GM23248 (cell line): ENCODE measurements around the gene ETS1. TPM values are rescaled to one million over a fixed set of nuclear protein-coding genes. Genes with fewer than 3 reads are reported as not detected.
A peak's percentile ranks its signal among the peaks of the same experiment; 100 is the strongest.

Source experiments
- DNase-seq: peaks from one replicate; pipeline ENCODE4 v3.0.0-alpha.2; 2015
- H2AFZ ChIP-seq: fragments of 200-600 bp; sonication (generic); 2 replicates; pipeline ENCODE4 v1.6.1; 2016; ENCODE audit warnings: antibody characterized with exemption
- H3F3A ChIP-seq: fragments of 200-600 bp; sonication (generic); 2 replicates; pipeline ENCODE4 v1.6.1; 2016; ENCODE audit warnings: mild to moderate bottlenecking, antibody characterized with exemption, mixed run types; ENCODE audit not compliant: insufficient read depth
- H3K27ac ChIP-seq: fragments of 200-600 bp; sonication (generic); 2 replicates; pipeline ENCODE4 v1.5.1; 2016; ENCODE audit warnings: mild to moderate bottlenecking
- H3K27me3 ChIP-seq: fragments of 200-600 bp; sonication (generic); replicated peaks from 2 replicates; pipeline ENCODE4 v1.6.1; 2016; ENCODE audit warnings: mild to moderate bottlenecking; ENCODE audit not compliant: insufficient read depth
- H3K36me3 ChIP-seq: fragments of 200-600 bp; sonication (generic); 2 replicates; pipeline ENCODE4 v1.6.1; 2016; ENCODE audit warnings: low read depth, mild to moderate bottlenecking
- H3K4me1 ChIP-seq: fragments of 200-600 bp; sonication (generic); 2 replicates; pipeline ENCODE4 v1.6.1; 2016; ENCODE audit warnings: mild to moderate bottlenecking; ENCODE audit not compliant: insufficient read depth
- H3K4me2 ChIP-seq: fragments of 200-600 bp; sonication (generic); one replicate; pipeline ENCODE4 v1.6.1; 2016; ENCODE audit warnings: mild to moderate bottlenecking; ENCODE audit not compliant: unreplicated experiment
- H3K4me3 ChIP-seq: fragments of 200-600 bp; sonication (generic); 2 replicates; pipeline ENCODE4 v1.5.1; 2016; ENCODE audit warnings: mild to moderate bottlenecking
- H3K79me2 ChIP-seq: fragments of 200-600 bp; sonication (generic); 2 replicates; pipeline ENCODE4 v1.6.1; 2016; ENCODE audit warnings: mild to moderate bottlenecking; ENCODE audit not compliant: insufficient read depth
- H3K9ac ChIP-seq: fragments of 200-600 bp; sonication (generic); 2 replicates; pipeline ENCODE4 v1.6.1; 2016; ENCODE audit warnings: mild to moderate bottlenecking
- H3K9me2 ChIP-seq: fragments of 200-600 bp; sonication (generic); 2 replicates; pipeline ENCODE4 v1.6.1; 2016; ENCODE audit warnings: mixed run types, mild to moderate bottlenecking, moderate library complexity; ENCODE audit not compliant: insufficient read depth
- H3K9me3 ChIP-seq: fragments of 200-600 bp; sonication (generic); one replicate; pipeline ENCODE4 v1.6.1; 2017; ENCODE audit warnings: low read depth
- H4K20me1 ChIP-seq: fragments of 200-600 bp; sonication (generic); 2 replicates; pipeline ENCODE4 v1.6.0; 2016; ENCODE audit not compliant: insufficient read depth
- EZH2 ChIP-seq: fragments of 200-600 bp; sonication (generic); IDR thresholded peaks from 2 replicates; pipeline ENCODE4 v1.6.1; 2018; ENCODE audit warnings: antibody characterized with exemption, mild to moderate bottlenecking; ENCODE audit not compliant: insufficient read depth, poor library complexity, severe bottlenecking
- EZH2phosphoT487 ChIP-seq: fragments of 200-600 bp; sonication (generic); IDR thresholded peaks from 2 replicates; pipeline ENCODE4 v1.6.1; 2018; ENCODE audit warnings: antibody characterized with exemption, moderate library complexity, mild to moderate bottlenecking, low read depth; ENCODE audit not compliant: insufficient read depth
- WGBS, 2 experiments: methylation state at CpG; one replicate each; pipeline ENCODE4 v1.1.6; 2015 to 2017; ENCODE audit warnings: low lambda C conversion rate in 2 of 2, low coverage in 1 of 2; ENCODE audit errors: missing lambda C conversion rate in 2 of 2; 5-methylcytosine and 5-hydroxymethylcytosine counted together
- in situ Hi-C: fragments of 300-500 bp; cut with MboI; formaldehyde crosslinking; loops from 2 replicates; pipeline ENCODE4 v1.15.0; 2020
- polyA plus RNA-seq: library from polyadenylated mRNA; unstranded; fragments of >200 nt; fragmentation: Nextera tagmentation; extraction: Ambion mirVana; gene quantifications from 2 replicates; pipeline ENCODE4 v1.2.1, GENCODE V29; 2016
- total RNA-seq: library from RNA; depleted of rRNA; stranded (reverse); fragments of >200 nt; shearing (Covaris generic); gene quantifications from 2 replicates; pipeline ENCODE4 v1.2.3, GENCODE V29; 2014

ETS1 gene
- total and polyA plus RNA-seq, 2 experiments from 2014 or later = 19.9 to 61.0 TPM

DNA sequence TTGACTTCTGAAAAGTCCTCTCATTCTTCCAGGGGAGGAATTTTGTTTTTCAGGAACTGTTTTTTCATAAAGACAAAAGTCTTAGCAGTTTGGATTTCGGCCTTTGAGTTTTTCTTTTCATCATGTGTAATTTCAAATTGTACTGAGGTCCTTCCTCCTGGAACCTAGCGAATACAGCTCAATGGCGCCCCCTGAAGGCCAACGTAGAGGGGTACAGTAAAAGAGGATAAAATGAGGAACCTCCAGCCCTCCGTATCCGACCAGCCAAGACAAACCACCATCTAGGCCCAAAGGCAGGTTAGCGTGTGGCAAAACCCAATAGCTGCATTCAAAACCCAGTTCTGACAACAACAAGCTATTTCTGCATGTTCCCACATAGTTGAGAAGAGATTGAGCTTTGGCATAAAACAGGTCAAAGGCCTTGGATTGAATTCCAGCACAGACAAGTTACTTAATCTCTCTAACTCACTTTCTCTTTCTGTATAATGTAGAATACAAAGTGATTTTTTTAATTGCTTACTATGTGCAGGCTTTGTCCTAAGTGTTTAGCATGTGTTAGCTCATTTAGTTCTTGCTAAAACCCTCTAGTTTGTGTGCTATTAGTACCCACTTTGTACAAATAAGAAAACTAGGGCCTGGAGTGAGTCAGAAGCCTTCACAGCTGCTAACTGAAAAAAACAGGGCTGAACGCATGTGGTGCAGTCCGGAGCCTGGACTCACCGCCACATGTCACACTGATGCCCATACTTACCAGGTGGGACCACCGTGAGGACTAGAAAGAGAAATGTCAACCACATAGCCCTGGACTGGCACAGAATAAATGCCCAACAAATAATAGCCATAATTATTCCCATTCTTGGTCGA, 43.2 kb upstream of the ETS1 start:
- peaks cover 16% of the 10 kb centered on the region; the same call in 1 of the 2 replicates for H3K4me1 ChIP-seq
- TF ChIP-seq EZH2 (no peak), EZH2phosphoT487 (no peak)
- in situ Hi-C loops = loop anchor here (5.0 to 25.0 kb wide), 4 partner anchors 194 to 593 kb away; no protein-coding TSS in a partner anchor
- DNase-seq = peak; percentile 83
- no peaks in the 10 kb centered on the region for H3K9me2 ChIP-seq
- H3F3A ChIP-seq = no peaks in the 10 kb centered on the region
- H3K4me3 ChIP-seq = peak overlapping the region; percentile 24; the same call in 1 of the 2 replicates
- no peaks in the 10 kb centered on the region for H4K20me1 ChIP-seq
- H2AFZ ChIP-seq = peak overlapping the region; percentile 74
- peak overlapping the region; percentile 71 for H3K4me2 ChIP-seq
- no peaks in the 10 kb centered on the region for H3K36me3 ChIP-seq
- no peak overlapping the region for H3K27ac ChIP-seq
- peak overlapping the region; percentile 66 for H3K9ac ChIP-seq
- 33 to 36% methylated on average over 12 of the region's 12 CpGs for WGBS, 2 experiments
- no peaks in the 10 kb centered on the region for H3K9me3 ChIP-seq
- H3K79me2 ChIP-seq = no peaks in the 10 kb centered on the region
- no peaks in the 10 kb centered on the region for H3K27me3 ChIP-seq

DNA sequence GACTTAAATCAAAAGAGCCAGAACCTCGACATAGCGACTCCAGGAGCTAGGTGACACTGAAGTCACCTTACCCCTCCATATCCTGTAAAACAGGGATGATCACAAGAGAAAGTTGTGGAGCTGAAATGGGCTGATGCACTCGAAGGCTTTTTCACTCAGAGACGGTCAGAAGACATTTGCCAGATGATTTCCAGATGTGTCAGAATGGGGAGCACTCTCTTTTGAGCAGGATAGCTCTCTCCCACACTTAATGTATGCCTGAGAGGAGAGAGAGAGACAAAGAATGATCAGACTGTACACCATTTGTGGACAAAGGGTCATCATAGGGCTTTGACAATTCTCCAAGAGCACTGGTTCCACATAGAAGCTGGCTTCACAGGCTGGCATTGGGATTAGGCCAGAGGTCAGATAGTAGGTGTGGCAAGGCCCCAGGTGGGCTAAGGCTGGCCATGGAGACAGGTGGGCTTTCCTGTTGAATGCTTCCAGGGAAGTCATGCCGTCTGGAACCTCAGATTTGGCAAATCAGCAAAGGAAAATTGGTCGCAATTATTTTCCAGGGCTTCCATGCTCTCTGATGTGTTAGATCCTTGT, 42.3 kb upstream of the ETS1 start:
- in situ Hi-C loops = loop anchor here (5.0 to 25.0 kb wide), 4 partner anchors 195 to 592 kb away; no protein-coding TSS in a partner anchor
- no peaks in the 10 kb centered on the region for H3K27me3 ChIP-seq
- H3K9me3 ChIP-seq = no peaks in the 10 kb centered on the region
- no peak for TF ChIP-seq EZH2
- no peak for TF ChIP-seq EZH2phosphoT487
- H3K4me3 ChIP-seq = no peak overlapping the region
- no peaks in the 10 kb centered on the region for H3K79me2 ChIP-seq
- no peaks in the 10 kb centered on the region for H3K36me3 ChIP-seq
- peak; percentile 15 for DNase-seq
- H3K9ac ChIP-seq = peak overlapping the region; percentile 33
- WGBS, 2 experiments = 60 to 61% methylated on average over 6 of the region's 6 CpGs
- no peaks in the 10 kb centered on the region for H4K20me1 ChIP-seq
- no peak overlapping the region for H3K27ac ChIP-seq
- peak overlapping the region; percentile 71 for H3K4me2 ChIP-seq
- H2AFZ ChIP-seq = no peak overlapping the region
- H3F3A ChIP-seq = no peaks in the 10 kb centered on the region
- peaks cover 16% of the 10 kb centered on the region; the same call in 1 of the 2 replicates for H3K4me1 ChIP-seq
- H3K9me2 ChIP-seq = no peaks in the 10 kb centered on the region

DNA sequence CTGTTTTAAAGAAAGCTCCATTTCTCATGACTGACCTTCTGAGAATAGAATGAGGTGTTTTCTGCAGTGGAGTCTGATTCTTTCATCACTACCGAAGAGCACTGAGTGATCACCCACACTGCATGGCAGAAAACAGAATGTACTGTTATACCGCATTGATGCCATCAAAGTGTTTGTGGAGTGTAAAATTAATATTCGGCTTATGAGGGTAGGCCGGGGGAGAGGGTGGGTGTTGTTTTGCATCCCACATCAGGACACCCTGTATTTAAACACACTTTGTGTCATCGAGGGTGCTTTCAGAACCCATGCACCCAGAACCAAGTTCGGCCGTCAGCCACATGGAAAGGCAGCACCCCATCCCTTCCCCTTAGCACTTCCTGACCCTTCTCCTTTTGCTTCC, 41.3 kb upstream of the ETS1 start:
- H3K27ac ChIP-seq = no peak overlapping the region
- H3K79me2 ChIP-seq = no peaks in the 10 kb centered on the region
- no peaks in the 10 kb centered on the region for H3K27me3 ChIP-seq
- TF ChIP-seq EZH2 (no peak), EZH2phosphoT487 (no peak)
- 92 to 95% methylated on average over 7 of the region's 7 CpGs for WGBS, 2 experiments
- no peak overlapping the region for H3K9ac ChIP-seq
- in situ Hi-C loops = loop anchor here (25.0 kb wide), 1 partner anchor 591 kb away; no protein-coding TSS in a partner anchor
- no peaks in the 10 kb centered on the region for H4K20me1 ChIP-seq
- H3F3A ChIP-seq = no peaks in the 10 kb centered on the region
- H3K9me2 ChIP-seq = no peaks in the 10 kb centered on the region
- no peak overlapping the region for H3K4me2 ChIP-seq
- no peak overlapping the region for H2AFZ ChIP-seq
- H3K36me3 ChIP-seq = no peaks in the 10 kb centered on the region
- no peak for DNase-seq
- H3K4me1 ChIP-seq = peaks cover 16% of the 10 kb centered on the region; the same call in 1 of the 2 replicates
- H3K9me3 ChIP-seq = no peaks in the 10 kb centered on the region
- H3K4me3 ChIP-seq = no peak overlapping the region

DNA sequence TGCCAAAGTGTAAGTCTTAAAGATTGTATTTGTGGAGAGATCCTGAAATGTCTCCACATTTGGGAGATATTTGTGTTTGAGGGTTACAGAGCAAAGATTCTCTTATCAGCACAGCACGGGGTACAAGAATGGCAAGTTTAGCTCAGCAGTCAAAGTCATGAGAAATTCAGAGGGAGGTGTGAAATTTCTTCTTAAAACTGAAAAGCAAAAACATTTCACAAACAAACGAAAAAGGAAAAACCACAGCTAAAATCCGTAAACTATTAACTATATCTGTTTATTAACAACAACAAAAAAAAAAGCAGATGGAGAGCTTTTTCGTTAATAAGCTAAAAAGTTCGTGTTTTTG, 40.9 kb upstream of the ETS1 start:
- Histone ChIP-seq H3K9me2 (no peaks in the 10 kb centered on the region), H3K27ac (no peak overlapping the region), H3K4me2 (no peak overlapping the region), H3K36me3 (no peaks in the 10 kb centered on the region), H3K4me3 (no peak overlapping the region), H4K20me1 (no peaks in the 10 kb centered on the region), H3K79me2 (no peaks in the 10 kb centered on the region), H3K9ac (no peak overlapping the region), H2AFZ (no peak overlapping the region), H3F3A (no peaks in the 10 kb centered on the region), H3K27me3 (no peaks in the 10 kb centered on the region), H3K9me3 (no peaks in the 10 kb centered on the region), H3K4me1 (peaks cover 16% of the 10 kb centered on the region; the same call in 1 of the 2 replicates)
- no peak for TF ChIP-seq EZH2phosphoT487
- TF ChIP-seq EZH2 = no peak
- 97 to 99% methylated on average over 5 of the region's 5 CpGs for WGBS, 2 experiments
- no peak for DNase-seq
- in situ Hi-C loops = loop anchor here (25.0 kb wide), 1 partner anchor 591 kb away; no protein-coding TSS in a partner anchor
